Hypothalamus (tissue), 51 donors: Measurements from ENCODE around the gene TMEM247.
"Not testable (repeated sequence)": the region's sequence is repeated elsewhere in the genome, so short reads cannot be mapped to it uniquely, and the experiment has no call there.

Experiments
- DNase-seq, 51 donors: peaks; one replicate each; lab custom pipeline; 2025; lab: John Stamatoyannopoulos, UW

Gene TMEM247

DNA sequence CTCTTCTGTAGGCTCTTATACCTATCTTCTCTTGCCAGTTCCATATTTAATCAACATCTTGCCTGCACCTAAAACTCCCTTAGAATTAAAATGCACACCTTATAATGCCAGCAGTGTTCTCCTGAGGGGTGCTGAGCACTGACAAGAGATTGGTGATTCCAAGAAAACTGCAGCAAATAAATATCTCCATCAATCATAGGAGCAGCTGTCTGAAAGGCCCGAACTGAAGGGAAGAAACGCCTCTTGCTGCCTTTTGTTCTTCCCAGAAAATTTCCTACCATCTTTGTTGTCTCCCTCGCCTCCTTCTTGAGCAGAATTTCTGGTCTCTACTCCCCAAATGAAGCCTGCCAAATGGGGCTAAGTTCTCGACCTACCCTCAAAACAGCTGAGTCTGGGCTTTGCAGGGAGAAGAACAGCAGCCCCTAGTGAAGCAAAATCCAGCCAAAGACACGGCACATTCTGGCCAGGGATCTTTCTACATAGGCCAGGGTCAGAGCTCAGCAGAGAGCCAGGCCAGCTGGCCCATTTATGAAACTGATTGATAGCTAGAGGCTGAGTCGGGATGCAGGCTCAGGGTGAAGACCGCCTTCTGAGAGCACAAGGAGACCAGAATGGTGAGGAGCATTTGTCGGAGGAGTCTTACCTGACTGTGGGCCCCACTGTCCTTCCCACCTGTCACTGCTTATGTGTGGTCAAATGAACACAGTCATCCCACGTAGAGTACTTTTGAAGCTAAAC lies 20.4 kb upstream of the TMEM247 start:
- no peak for DNase-seq

DNA sequence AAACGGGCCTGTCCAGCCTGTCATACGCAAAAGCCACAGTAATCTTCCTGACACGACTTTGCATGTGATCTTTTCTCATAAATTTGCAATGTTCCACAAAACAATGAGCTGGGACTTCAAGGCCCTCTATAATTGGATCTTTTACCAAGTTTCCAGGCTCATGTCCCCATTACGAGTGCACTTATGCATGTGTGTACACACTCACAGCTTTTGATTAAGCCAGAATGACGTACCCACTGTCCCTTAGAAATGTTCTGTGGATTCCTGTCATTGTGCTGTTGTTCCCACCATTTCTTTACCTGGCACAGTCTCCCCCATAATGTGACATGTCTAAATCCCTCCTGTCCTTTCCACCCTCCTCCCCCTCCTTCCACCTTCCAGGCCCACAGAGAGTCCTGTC lies 19.7 kb upstream of the TMEM247 start:
- no peak for DNase-seq

DNA sequence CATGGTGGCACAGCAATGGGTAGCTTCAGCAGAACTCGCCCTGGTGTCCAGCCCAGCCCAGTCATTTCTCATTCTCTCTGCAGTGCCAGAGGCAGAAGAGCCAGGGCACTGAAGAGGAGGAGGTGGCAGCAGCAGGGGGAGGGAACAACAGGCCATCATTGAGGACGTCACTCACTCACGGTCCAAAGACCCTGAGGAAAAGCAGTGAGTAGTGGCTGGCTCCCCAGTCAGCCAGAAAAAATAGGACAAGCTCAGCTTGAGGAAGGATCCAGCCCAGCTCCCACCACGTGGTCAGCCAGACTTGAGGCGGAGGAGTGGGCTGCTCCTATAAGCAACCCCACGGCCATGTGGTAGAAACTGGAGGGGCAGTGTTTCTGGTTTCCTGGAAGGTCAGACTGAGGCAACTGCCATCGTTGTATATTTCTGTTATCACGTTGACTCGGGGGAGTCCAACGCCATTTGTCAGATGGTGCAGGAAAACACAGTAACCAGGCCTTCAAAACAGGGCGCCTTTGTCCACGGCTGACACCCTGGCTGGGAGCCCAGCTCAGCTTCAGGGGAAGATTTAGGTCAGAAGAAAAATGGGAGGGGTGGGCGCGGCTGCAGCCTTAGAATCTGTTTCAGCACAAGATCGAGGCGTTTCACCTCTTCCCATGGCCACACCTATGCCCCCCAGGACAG lies 19.0 kb upstream of the TMEM247 start:
- peak; percentile 22 to 96 (median 79) for DNase-seq

DNA sequence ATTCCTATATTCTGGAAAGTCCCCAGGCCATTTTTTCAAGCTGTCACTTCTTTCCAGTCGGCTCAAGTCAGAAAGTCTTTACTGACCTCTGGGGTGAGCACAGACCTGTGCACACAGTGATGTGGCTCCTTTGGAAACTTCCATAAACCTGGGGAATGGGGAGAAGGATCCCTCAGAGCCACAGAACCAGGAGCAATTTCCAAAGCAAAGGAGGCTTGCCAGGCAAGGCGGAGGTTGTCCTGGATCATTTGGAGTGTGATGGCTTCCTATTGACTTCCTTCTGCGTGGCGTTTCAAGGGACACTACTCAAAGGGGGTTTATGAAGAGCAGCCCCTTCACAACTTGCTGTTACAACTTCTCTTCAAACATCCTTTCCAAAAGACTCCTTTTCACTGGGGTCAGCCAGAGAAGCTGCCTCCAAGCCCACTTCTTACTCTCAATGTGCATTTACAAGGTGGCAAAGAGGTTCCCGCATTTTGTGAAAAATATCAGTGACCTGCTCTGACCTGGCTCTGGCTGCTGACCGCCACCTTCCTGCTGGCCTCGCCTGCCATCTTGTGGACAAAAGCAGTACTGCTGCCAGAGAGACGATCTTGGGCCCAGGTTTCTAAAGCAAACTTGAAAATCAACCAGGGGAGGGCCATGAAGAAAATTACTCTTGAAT lies 18.2 kb upstream of the TMEM247 start:
- DNase-seq: peak; percentile 12 to 88 (median 67)

DNA sequence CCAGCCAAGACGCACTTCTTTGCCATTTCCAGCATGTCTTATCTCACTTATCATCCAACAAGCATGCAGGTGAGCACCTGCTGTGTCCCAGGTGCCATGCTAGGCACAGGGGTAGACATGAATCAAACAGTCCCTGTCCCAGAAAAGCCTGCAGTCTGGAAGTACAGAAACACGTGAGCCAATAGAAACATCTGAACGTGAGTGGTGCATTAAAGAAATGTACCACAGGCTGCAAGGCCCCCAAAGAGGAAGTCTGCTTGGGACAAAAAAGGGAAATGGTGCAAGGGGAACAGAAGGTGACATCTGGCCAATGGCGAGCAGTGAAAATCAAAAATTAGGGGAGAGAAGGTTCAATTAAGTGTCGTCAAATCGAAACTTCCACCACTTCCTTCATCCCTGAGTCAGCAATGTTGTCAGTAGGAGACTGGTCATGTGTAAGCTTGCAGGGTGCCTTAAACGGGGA lies 17.6 kb upstream of the TMEM247 start:
- peak in 3 of 51 donors; percentile 13 to 50 (median 33) for DNase-seq

DNA sequence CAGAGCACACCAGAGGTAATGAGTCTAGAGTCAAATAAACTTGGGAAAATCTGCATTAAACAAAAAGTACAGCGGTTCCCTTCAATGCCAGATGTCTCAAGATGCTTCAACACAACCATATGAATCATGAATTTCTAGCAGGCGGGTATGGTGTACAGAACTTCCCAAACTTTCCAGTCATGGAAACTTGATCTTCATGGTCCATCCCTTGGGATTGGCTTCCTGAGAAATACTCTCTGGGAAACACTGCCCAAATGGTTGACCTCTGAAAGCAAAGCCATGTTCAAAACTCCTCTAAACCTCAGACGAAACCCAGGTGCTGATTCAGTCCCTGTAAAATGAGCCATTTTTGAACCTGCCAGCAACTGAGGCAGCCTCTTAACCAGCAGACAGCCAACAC lies 16.4 kb upstream of the TMEM247 start:
- DNase-seq: no peak

DNA sequence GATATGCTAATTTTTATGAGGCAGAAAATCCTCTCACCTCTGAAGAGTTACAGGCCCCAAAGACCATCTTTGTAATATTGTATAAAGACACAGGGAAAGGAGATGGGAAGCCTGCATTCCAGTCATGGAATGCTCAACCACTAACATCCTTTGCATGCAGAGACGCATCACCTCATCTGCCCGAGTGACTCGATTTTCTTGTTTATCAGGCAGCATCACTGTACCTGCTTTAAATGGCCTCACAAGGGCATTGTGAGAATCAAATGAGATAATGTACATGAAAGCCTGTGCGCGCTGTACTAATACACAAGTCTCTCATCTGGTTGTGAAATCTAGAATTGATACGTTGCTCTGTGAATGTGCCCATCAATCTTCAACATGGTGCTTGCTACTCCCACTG lies 10.2 kb upstream of the TMEM247 start:
- DNase-seq: no peak

DNA sequence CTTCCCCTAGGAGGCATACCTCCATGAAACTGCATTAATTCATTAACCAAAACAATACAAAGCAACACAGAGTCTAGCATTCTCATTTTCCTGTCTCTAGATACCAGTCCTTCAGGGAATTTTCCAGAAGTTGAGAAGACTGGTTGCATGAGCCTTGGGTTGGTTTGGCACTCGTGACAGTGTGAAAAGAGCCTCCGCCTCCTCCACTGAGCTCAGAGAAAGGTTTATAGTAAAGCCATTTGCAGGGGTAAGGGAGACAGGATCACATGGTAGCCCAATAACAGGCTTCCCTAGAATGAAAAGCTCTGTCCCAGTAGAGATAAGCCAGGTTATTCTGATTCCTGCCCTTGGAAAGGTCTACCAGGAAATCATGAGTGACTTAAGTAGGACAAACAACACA lies 9.7 kb upstream of the TMEM247 start:
- DNase-seq: no peak

DNA sequence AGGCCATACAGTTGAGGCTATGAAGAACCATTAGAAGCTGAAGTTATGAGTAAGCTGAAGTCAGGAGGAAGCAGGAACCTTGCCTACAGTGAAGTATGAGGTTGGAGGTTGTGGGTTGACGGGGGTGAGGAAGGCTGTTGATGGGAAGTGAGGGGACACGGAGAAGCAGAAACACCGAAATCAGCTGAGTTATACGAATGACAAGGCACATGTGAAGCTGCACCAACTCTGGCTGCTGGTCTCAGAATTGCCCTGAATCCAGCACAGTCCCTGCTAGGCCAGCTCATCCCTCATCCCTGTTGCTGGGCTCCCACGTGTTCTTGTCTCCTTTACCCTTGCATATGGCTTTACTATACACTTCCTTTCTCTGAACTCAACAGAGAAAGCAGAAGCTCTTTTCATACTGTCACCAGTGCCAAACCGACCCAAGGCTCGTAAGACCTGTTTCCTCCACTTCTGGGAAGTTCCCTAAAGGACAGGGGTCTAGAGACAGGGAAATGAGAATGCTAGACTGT lies 9.2 kb upstream of the TMEM247 start:
- no peak for DNase-seq

DNA sequence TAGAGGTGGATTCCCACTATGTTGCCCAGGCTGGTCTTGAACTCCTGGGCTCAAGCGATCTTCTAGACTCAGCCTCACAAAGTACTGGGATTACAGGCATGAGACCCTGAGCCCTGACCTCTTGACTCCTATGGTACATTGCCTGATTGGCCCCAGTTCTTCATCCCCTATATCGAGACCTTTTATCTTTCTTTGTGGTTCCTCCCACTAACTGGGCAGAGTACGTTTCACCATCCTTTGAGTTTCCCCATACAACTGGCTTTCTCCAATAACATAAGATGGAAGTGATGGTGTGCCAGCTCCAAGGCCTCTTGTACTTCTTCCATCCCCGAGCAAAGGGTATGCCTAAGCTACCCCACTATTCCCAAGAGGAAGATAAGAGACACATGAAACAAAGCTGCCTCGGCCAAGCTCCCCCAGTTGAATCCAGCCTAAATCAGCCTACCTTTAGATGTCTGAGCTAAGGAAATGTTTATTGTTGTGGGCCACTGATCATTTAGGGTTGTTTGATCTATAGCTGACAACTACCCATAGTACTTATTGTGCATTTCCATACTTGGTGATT lies 8.3 kb upstream of the TMEM247 start:
- DNase-seq: no peak

DNA sequence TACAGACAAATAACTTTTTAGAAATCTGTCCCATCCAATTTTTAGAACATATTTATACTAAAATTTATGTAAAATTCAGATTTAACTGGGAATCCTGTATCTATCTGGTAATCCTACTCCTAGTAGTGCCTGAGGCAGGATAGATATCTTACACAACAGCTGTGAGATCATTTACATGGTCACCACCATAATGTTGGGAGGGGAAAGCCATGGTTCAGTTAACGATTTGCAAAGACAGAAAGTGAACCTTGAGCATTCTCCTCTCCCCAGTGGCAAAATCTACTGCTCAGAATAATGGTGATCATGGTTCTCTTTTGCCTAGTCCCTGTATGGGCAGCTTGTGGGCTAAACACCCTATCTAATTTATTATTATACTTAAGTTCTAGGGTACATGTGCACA lies 7.7 kb upstream of the TMEM247 start:
- DNase-seq: no peak

DNA sequence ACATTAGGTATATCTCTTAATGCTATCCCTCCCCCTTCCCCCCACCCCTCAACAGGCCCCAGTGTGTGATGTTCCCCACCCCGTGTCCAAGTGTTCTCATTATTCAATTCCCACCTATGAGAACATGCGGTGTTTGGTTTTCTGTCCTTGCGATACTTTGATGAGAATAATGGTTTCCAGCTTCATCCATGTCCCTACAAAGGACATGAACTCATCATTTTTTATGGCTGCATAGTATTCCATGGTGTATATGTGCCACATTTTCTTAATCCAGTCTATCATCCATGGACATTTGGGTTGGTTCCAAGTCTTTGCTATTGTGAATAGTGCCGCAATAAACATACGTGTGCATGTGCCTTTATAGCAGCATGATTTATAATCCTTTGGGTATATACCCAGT lies 7.2 kb upstream of the TMEM247 start:
- DNase-seq: not testable (repeated sequence)

DNA sequence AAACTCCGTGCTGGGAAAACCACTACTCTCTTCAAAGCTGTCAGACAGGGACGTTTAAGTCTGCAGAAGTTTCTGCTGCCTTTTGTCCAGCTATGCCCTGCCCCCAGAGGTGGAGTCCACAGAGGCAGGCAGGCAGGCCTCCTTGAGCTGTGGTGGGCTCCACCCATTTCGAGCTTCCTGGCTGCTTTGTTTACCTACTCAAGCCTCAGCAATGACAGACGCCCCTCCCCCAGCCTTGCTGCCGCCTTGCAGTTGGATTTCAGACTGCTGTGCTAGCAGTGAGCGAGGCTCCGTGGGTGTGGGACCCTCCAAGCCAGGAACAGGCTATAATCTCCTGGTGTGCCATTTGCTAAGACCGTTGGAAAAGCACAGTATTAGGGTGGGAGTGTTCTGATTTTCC lies 1.9 kb upstream of the TMEM247 start:
- DNase-seq: not testable (repeated sequence)

DNA sequence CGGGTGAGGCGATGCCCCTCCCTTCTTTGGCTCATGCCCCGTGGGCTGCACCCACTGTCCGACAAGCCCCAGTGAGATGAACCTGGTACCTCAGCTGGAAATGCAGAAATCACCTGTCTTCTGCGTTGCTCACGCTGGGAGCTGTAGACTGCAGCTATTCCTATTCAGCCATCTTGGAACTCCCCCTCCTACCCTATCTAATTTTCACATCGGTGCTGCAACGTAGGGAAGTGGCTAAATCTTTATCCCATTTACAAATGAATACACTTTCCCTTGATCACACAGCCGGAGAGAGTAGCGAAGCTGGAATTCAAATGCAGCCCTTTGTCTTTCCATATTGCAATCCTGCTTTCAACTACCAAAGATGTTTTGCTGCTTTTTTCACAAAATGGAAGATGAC lies 1.4 kb upstream of the TMEM247 start:
- no peak for DNase-seq

DNA sequence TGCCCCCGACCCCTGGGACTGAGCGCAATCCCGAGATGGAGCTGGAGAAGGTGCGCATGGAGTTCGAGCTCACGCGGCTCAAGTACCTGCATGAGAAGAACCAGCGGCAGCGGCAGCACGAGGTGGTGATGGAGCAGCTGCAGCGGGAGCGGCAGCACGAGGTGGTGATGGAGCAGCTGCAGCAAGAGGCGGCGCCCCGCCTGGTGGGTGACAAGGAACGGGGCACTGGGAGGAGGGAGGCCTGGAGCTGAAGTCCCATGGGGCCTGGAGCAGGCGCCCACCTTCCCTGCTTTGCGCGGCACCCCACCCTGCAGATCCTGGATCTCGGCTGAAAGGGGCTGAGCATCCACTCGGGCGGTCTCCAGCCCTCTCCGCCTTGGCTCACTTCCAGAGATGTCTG lies 1.2 kb downstream of the TMEM247 start:
- no peak for DNase-seq

DNA sequence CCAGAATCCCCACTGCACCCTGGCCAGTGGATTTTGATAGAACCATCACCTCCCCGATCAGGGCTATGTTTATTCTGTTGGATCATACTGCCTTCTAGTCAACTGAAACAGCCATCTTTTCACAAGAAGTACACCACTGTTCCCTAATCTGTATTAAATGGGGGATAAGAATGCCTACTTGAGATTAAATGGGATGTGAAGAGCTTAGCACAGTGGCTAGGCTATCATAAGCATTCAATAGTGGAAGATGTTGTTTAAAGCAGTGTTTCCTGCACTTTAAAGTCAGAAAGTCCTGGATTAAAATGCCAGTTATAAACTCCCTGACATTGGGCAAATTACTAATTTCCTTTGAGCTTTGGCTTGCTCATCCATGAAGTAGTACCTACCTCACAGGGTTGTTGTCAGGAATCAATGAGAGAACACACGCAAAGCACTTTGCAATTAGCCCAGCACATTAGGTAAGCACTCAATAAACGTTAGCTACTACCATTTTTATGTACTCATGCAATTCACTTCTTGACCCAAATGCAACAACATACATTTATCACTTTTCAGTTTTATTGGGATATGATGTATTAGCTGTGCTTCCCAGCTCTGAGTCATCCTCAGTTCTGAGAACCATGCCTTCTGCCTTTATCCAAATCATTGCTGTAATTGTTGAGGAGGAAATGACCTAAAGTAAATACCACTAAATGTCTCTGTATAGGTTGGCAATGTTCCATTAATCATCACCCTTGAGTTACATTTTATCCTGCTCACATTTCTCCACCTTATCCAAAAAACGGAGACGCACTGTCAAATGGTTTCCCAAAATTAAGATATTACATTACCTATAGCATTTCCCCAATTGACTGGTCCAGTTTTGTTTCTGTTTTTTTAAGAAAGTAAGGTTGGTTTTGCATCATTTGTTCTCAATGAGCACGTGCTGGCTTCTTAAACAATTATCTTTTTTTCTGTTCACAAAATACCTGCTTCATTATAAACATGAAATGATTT lies 2.1 kb downstream of the TMEM247 start:
- no peak for DNase-seq

DNA sequence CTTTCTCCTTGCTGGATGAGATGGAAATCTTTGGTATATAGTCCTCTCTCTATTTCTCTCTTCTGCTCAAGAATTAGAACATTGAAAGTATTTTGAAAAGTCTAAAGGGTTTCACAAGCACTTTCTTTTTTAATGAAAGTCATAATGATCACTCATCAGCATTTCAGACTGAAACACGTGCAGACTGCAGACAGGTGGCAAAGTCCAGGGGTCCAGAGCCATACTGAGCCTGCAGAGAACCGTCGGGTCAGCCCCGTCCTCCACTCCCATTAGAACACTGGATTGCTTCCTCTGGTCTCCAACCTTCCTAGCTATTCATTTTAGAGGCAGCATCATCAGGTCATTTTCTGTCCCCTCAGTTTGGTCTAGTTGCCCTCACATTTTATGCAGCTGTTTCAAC lies 3.1 kb downstream of the TMEM247 start:
- no peak for DNase-seq

DNA sequence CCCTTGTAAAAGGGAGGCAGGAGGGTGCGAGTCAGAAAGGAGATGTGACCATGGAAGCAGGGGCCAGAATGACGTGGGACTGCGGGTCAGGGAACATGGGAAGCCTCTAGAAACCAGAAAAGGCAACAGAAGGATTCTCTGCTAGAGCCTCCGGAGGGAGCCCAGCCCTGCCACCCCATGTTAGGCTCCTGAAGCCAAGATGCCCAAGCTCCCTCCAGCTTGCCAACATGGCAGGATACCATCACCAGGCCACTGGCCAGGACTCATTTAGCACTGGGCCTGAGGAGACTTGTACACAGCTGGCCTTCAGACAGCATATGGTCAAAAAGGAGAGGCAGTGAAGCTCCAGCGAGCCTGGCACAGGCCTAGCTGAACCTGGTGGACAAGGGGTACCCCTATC lies 5.6 kb downstream of the TMEM247 start:
- DNase-seq: no peak

DNA sequence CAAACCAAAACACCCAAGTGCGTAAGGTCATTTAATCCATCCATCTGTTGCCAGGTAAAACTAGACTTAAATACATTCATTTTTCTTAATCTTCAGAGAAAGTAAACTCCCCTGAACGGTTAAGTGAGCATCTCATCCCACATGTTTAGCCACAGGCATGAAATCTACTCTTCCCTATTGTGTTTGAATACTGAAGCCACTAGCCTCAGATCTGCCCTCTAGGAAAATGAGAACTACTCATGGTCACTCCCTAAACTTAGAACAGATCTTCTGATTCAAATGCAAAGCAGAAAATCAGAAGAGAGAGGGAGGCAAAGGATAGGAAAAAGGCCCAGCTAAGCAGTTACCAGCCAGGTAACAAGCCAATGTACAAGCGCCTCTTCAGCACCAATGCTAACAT lies 7.1 kb downstream of the TMEM247 start:
- DNase-seq: no peak
